Peyer's patch (tissue), 4 donors: Measurements from ENCODE around the gene ARF6. TPM values are rescaled to one million over a fixed set of nuclear protein-coding genes. Genes with fewer than 3 reads are reported as not detected.

Experiments
- DNase-seq, 3 donors: peaks; one replicate each; pipeline ENCODE4 v3.0.0-alpha.2; 2017 to 2019
- H3K27ac ChIP-seq, 4 donors: fragments of 200-600 bp; sonication (generic); one replicate each; pipeline ENCODE4 v1.5.1; 2016 to 2019
- H3K27me3 ChIP-seq, 2 donors: fragments of 200-600 bp; sonication (generic); one replicate each; pipeline ENCODE4 v1.5.1; 2019
- H3K36me3 ChIP-seq, 3 donors: fragments of 200-600 bp; sonication (generic); one replicate each; pipeline ENCODE4 v1.5.1; 2016 to 2019
- H3K4me1 ChIP-seq, 4 donors: fragments of 200-600 bp; sonication (generic); one replicate each; pipeline ENCODE4 v1.5.1; 2016 to 2019
- H3K4me3 ChIP-seq, 4 donors: fragments of 200-600 bp; sonication (generic); 1 replicate in 3 of 4; 2 replicates in 1 of 4; pipeline ENCODE4 v1.5.1; 2016 to 2019; ENCODE audit warnings: mild to moderate bottlenecking in 1 of 4
- H3K9me3 ChIP-seq, 4 donors: fragments of 200-600 bp; sonication (generic); one replicate each; pipeline ENCODE4 v1.5.1; 2016 to 2019; ENCODE audit warnings: mild to moderate bottlenecking in 1 of 4
- CTCF ChIP-seq, 6 experiments: fragments of 450-650 bp in 4 of 6; fragments of 200-600 bp in 2 of 6; sonication (generic) in 1 of 6; IDR thresholded peaks; one replicate each; pipeline ENCODE4 v1.5.1; 2017 to 2019; ENCODE audit warnings: antibody characterized with exemption in 6 of 6, mild to moderate bottlenecking in 3 of 6, moderate library complexity in 1 of 6
- POLR2A ChIP-seq, 2 donors: fragments of 450-650 bp; IDR thresholded peaks; one replicate each; pipeline ENCODE4 v1.5.1; 2017; ENCODE audit warnings: antibody characterized with exemption in 2 of 2, mild to moderate bottlenecking in 2 of 2, moderate library complexity in 2 of 2
- total RNA-seq, 4 donors: library from RNA; depleted of rRNA; stranded (reverse); fragments of >200 nt; gene quantifications; one replicate each; pipeline ENCODE4 v1.1.0, GENCODE V29; 2016

The ARF6 gene
- total RNA-seq, 4 donors from 2014 or later: 47.0 to 92.5 (median 68.5) TPM

- H3K27me3 ChIP-seq: no peaks in the 10 kb centered on the region
- DNase-seq: peak in 1 of 3 donors; percentile 37
- no peaks in the 10 kb centered on the region for H3K4me1 ChIP-seq
- TF ChIP-seq POLR2A (IDR thresholded peaks at IDR 0.05) (peak in 1 of 2 donors; percentile 20), CTCF (IDR thresholded peaks at IDR 0.05) (no peak)
- no peaks in the 10 kb centered on the region for H3K36me3 ChIP-seq
- H3K27ac ChIP-seq: peak overlapping the region in 2 of 4 donors; percentile 70 to 81
- no peak overlapping the region for H3K4me3 ChIP-seq
- no peaks in the 10 kb centered on the region for H3K9me3 ChIP-seq
Observed at GRCh38 chr14:49919825-49920659, 27.2 kb downstream of the ARF6 start.

GRCh38 chr14:49920935-49921334 is 28.1 kb downstream of the ARF6 start:
- Histone ChIP-seq H3K27ac (peak overlapping the region in 2 of 4 donors; percentile 70 to 81), H3K9me3 (no peaks in the 10 kb centered on the region), H3K27me3 (no peaks in the 10 kb centered on the region), H3K4me3 (no peak overlapping the region), H3K4me1 (no peaks in the 10 kb centered on the region), H3K36me3 (no peaks in the 10 kb centered on the region)
- peak in 1 of 3 donors; percentile 24 for DNase-seq
- no peak for TF ChIP-seq CTCF (IDR thresholded peaks at IDR 0.05)

- Histone ChIP-seq H3K4me3 (no peak overlapping the region), H3K9me3 (no peaks in the 10 kb centered on the region), H3K27me3 (no peaks in the 10 kb centered on the region), H3K36me3 (no peaks in the 10 kb centered on the region), H3K27ac (peak overlapping the region in 1 of 4 donors; percentile 70), H3K4me1 (no peaks in the 10 kb centered on the region)
- no peak for DNase-seq
- TF ChIP-seq POLR2A (IDR thresholded peaks at IDR 0.05) (no peak), CTCF (IDR thresholded peaks at IDR 0.05) (no peak)
Observed at GRCh38 chr14:49921401-49921800, 28.5 kb downstream of the ARF6 start.

GRCh38 chr14:49923442-49923841 is 30.6 kb downstream of the ARF6 start:
- H3K36me3 ChIP-seq: no peaks in the 10 kb centered on the region
- no peaks in the 10 kb centered on the region for H3K9me3 ChIP-seq
- H3K4me3 ChIP-seq: no peak overlapping the region
- H3K27ac ChIP-seq: no peak overlapping the region
- DNase-seq: no peak
- TF ChIP-seq POLR2A (IDR thresholded peaks at IDR 0.05) (no peak), CTCF (IDR thresholded peaks at IDR 0.05) (no peak)
- H3K4me1 ChIP-seq: no peaks in the 10 kb centered on the region
- no peaks in the 10 kb centered on the region for H3K27me3 ChIP-seq

- Histone ChIP-seq H3K27ac (no peak overlapping the region), H3K36me3 (no peaks in the 10 kb centered on the region), H3K4me1 (no peaks in the 10 kb centered on the region), H3K9me3 (no peaks in the 10 kb centered on the region), H3K4me3 (no peak overlapping the region), H3K27me3 (no peaks in the 10 kb centered on the region)
- peak in 1 of 3 donors; percentile 32 for DNase-seq
- no peak for TF ChIP-seq CTCF (IDR thresholded peaks at IDR 0.05)
- TF ChIP-seq POLR2A (IDR thresholded peaks at IDR 0.05): no peak
Observed at GRCh38 chr14:49923881-49924280, 31.0 kb downstream of the ARF6 start.
